AG10803 (cell line): Measurements from ENCODE around the gene PYGB.

ENCODE experiments used
- DNase-seq: peaks from one replicate; pipeline ENCODE4 v3.0.0; 2010; ENCODE audit warnings: low read depth
- H3K4me3 ChIP-seq: 2 replicates; pipeline ENCODE4 v1.5.1; 2011; ENCODE audit warnings: mild to moderate bottlenecking, low read length, control low read depth
- CTCF ChIP-seq: conservative IDR thresholded peaks from 2 replicates; pipeline ENCODE4 v1.5.1; 2011; ENCODE audit warnings: mild to moderate bottlenecking, low read length, control low read depth, inconsistent platforms

Gene PYGB

GRCh38 chr20:25341716-25342680 lies 94.1 kb downstream of the PYGB start:
- no peak for TF ChIP-seq CTCF
- no peak overlapping the region for H3K4me3 ChIP-seq
- DNase-seq = peak; percentile 59

DNA sequence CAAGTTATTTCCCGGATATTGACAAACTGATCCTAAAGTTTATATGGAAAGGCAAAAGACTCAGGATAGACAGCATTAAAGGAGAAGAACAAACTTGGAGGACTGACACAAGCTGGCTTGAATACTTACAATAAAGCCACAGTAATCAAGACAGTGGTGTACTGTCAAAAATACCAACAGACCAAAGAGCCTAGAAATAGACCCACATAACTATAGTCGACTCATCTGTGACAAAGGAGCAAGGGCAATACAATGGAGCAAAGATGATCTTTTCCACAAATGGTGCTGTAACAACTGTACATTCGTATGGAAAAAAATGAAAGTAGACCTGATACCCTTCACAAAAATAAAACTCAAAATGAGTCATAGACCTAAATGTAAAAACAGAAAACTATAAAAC lies 96.7 kb downstream of the PYGB start:
- DNase-seq = no peak
- no peak for TF ChIP-seq CTCF
- H3K4me3 ChIP-seq = no peak overlapping the region

- DNase-seq = no peak
- no peak for TF ChIP-seq CTCF
- H3K4me3 ChIP-seq = no peak overlapping the region
These were observed 97.8 kb downstream of the PYGB start for GRCh38 chr20:25345721-25346120.

GRCh38 chr20:25346349-25346748 lies 98.5 kb downstream of the PYGB start:
- TF ChIP-seq CTCF = no peak
- no peak for DNase-seq
- no peak overlapping the region for H3K4me3 ChIP-seq
